HUES48 (cell line): ENCODE measurements around the gene ZSCAN5C.
"Not testable (repeated sequence)": the region's sequence is repeated elsewhere in the genome, so short reads cannot be mapped to it uniquely, and the experiment has no call there.

Experiments
- H3K27ac ChIP-seq: one replicate; pipeline ENCODE4 v1.7.0; 2013; ENCODE audit warnings: low read depth, low read length, inconsistent platforms
- H3K27me3 ChIP-seq: 2 replicates; pipeline ENCODE4 v1.6.1; 2013; ENCODE audit warnings: mild to moderate bottlenecking, low read length; ENCODE audit not compliant: control insufficient read depth, insufficient read depth
- H3K36me3 ChIP-seq: 2 replicates; pipeline ENCODE4 v1.6.1; 2013; ENCODE audit warnings: low read length; ENCODE audit not compliant: control insufficient read depth, insufficient read depth
- H3K4me1 ChIP-seq: 2 replicates; pipeline ENCODE4 v1.6.1; 2013; ENCODE audit warnings: mild to moderate bottlenecking, low read length; ENCODE audit not compliant: control insufficient read depth, insufficient read depth
- H3K4me3 ChIP-seq: 2 replicates; pipeline ENCODE4 v1.5.1; 2013; ENCODE audit warnings: mild to moderate bottlenecking, low read depth, low read length
- H3K9ac ChIP-seq: 2 replicates; pipeline ENCODE4 v1.6.1; 2013; ENCODE audit warnings: mild to moderate bottlenecking, low read depth, low read length, moderate library complexity
- H3K9me3 ChIP-seq: 2 replicates; pipeline ENCODE4 v1.6.1; 2013; ENCODE audit warnings: low read length; ENCODE audit not compliant: control insufficient read depth, insufficient read depth

The ZSCAN5C gene

DNA sequence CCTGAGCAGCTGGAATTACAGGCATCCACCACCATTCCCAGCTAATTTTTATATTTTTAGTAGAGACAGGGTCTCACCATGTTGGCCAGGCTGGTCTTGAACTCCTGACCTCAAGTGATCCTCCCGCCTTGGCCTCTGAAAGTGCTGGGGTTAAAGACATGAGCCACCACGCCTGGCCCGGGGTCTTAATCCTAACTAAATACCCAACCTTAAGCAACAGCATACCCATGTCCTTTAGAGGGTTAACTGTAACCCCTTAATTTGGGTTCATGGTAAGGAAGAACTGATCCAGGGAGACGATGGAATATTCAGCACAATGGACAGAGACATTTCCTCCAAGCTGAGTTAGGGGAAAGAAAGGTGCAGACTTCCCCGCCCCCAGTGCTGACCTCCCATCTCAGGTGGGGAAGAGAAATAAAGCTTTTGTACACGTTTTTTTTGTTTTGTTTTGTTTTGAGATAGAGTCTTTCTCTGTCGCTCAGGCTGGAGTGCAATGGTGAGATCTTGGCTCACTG lies 35.0 kb upstream of the ZSCAN5C start:
- no peaks in the 10 kb centered on the region for H3K27me3 ChIP-seq
- no peaks in the 10 kb centered on the region for H3K4me1 ChIP-seq
- no peak overlapping the region for H3K4me3 ChIP-seq
- no peak overlapping the region for H3K9ac ChIP-seq
- no peaks in the 10 kb centered on the region for H3K36me3 ChIP-seq
- no peak overlapping the region for H3K27ac ChIP-seq
- H3K9me3 ChIP-seq: no peaks in the 10 kb centered on the region

GRCh38 chr19:56170261-56170660 lies 31.8 kb upstream of the ZSCAN5C start:
- no peaks in the 10 kb centered on the region for H3K9me3 ChIP-seq
- no peak overlapping the region for H3K4me3 ChIP-seq
- no peaks in the 10 kb centered on the region for H3K4me1 ChIP-seq
- H3K27me3 ChIP-seq: no peaks in the 10 kb centered on the region
- H3K9ac ChIP-seq: no peak overlapping the region
- H3K36me3 ChIP-seq: no peaks in the 10 kb centered on the region
- H3K27ac ChIP-seq: no peak overlapping the region

DNA sequence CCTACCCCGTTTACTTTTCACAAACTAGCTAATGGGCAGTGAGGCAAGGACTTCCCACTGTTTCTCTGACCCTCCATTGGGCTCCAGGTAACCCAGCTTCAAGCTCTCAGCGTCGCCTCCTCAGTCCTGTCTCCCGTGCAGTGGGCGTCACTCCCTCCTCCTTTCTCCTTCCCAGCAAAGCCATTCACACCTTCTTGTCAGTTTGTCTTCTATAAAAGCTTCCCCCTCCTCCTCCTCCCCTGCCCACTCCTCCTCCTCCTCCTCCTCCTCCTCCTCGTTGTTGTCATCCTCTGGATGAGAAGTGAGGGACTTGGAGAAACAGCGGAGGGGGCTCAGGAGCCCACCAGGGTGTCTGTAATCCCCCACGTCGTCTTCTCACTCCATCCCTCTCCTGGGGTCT lies 28.0 kb upstream of the ZSCAN5C start:
- peaks cover 3% of the 10 kb centered on the region; the same call in 1 of the 2 replicates for H3K4me1 ChIP-seq
- no peaks in the 10 kb centered on the region for H3K9me3 ChIP-seq
- H3K4me3 ChIP-seq: no peak overlapping the region
- H3K9ac ChIP-seq: no peak overlapping the region
- H3K27me3 ChIP-seq: no peaks in the 10 kb centered on the region
- H3K27ac ChIP-seq: no peak overlapping the region
- no peaks in the 10 kb centered on the region for H3K36me3 ChIP-seq

DNA sequence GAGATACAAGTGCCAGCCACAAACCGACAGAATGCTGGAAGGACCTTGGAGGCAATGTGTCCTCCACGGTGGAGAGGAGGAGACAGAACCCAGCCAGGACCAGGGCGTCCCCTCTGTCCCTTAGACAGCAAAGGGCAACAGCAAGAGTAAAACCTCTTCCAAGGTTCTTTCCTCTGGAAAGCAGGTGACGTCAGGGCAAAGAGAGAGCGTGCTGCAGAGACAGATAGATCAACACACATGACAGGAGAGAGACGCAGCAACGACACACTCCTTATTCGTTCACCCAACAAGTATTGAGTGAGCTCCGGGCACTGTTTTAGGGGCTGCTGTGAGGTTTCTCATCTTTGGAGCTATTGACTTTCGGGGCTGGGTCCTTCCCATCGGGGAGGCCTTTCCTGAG lies 27.5 kb upstream of the ZSCAN5C start:
- H3K4me3 ChIP-seq: no peak overlapping the region
- peaks cover 3% of the 10 kb centered on the region; the same call in 1 of the 2 replicates for H3K4me1 ChIP-seq
- no peaks in the 10 kb centered on the region for H3K27me3 ChIP-seq
- no peak overlapping the region for H3K27ac ChIP-seq
- no peak overlapping the region for H3K9ac ChIP-seq
- H3K36me3 ChIP-seq: no peaks in the 10 kb centered on the region
- no peaks in the 10 kb centered on the region for H3K9me3 ChIP-seq

DNA sequence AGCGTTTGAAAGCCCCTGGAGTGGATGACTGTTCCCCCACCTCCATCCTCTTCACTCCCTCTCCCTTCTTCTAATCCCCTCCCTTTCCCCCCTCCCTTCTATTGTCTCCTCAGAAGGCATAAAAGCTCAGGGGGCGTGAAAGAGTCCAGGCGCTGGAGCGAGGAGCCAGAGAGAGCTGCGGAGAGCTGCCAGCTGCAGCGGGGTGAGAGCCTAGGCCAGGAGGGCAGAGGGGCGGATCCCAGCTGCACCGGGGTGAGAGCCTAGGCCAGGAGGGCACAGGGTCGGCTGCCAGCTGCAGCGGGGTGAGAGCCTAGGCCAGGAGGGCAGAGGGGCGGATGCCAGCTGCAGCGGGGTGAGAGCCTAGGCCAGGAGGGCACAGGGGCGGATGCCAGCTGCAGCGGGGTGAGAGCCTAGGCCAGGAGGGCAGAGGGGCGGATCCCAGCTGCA lies 26.2 kb upstream of the ZSCAN5C start, which contains the start of gene GALP:
TSS of gene GALP (plus strand) at position 148 of the 447 bp plus-strand sequence. CDS start 1,101 bp downstream, outside the sequence.
- not testable (repeated sequence) for H3K4me3 ChIP-seq, H3K9ac ChIP-seq, H3K36me3 ChIP-seq, H3K9me3 ChIP-seq, H3K27ac ChIP-seq, H3K4me1 ChIP-seq, H3K27me3 ChIP-seq

DNA sequence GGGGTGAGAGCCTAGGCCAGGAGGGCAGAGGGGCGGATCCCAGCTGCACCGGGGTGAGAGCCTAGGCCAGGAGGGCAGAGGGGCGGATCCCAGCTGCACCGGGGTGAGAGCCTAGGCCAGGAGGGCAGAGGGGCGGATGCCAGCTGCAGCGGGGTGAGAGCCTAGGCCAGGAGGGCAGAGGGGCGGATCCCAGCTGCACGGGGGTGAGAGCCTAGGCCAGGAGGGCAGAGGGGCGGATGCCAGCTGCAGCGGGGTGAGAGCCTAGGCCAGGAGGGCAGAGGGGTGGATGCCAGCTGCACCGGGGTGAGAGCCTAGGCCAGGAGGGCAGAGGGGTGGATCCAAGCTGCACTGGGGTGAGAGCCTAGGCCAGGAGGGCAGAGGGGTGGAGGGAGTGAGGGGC lies 25.8 kb upstream of the ZSCAN5C start:
- not testable (repeated sequence) for H3K9ac ChIP-seq, H3K4me3 ChIP-seq, H3K9me3 ChIP-seq, H3K4me1 ChIP-seq, H3K27ac ChIP-seq, H3K27me3 ChIP-seq, H3K36me3 ChIP-seq

DNA sequence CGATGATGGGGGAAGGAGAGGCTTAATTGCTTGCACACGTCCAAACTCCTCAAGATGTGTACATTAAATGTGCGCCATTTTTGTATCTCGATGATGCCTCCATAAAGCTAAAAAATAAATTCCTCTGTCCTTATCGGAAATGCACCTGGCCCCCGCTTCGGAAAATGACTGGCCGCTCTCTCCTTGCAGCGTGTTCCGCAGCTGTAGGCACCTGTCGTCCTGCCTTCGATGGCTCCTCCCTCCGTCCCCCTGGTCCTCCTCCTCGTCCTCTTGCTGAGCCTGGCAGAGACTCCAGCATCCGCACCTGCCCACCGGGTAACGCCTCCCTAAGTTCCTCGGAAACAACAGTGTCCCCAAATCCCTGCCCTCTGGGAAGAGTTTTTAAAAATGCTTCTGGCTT lies 25.2 kb upstream of the ZSCAN5C start:
- no peak overlapping the region for H3K9ac ChIP-seq
- no peak overlapping the region for H3K4me3 ChIP-seq
- no peaks in the 10 kb centered on the region for H3K9me3 ChIP-seq
- H3K36me3 ChIP-seq: no peaks in the 10 kb centered on the region
- no peak overlapping the region for H3K27ac ChIP-seq
- H3K4me1 ChIP-seq: peaks cover 3% of the 10 kb centered on the region; the same call in 1 of the 2 replicates
- H3K27me3 ChIP-seq: no peaks in the 10 kb centered on the region

- H3K27ac ChIP-seq: no peak overlapping the region
- no peak overlapping the region for H3K9ac ChIP-seq
- no peak overlapping the region for H3K4me3 ChIP-seq
- peaks cover 3% of the 10 kb centered on the region; the same call in 1 of the 2 replicates for H3K4me1 ChIP-seq
- no peaks in the 10 kb centered on the region for H3K9me3 ChIP-seq
- no peaks in the 10 kb centered on the region for H3K27me3 ChIP-seq
- no peaks in the 10 kb centered on the region for H3K36me3 ChIP-seq
Observed at GRCh38 chr19:56177564-56178243, 24.4 kb upstream of the ZSCAN5C start.

DNA sequence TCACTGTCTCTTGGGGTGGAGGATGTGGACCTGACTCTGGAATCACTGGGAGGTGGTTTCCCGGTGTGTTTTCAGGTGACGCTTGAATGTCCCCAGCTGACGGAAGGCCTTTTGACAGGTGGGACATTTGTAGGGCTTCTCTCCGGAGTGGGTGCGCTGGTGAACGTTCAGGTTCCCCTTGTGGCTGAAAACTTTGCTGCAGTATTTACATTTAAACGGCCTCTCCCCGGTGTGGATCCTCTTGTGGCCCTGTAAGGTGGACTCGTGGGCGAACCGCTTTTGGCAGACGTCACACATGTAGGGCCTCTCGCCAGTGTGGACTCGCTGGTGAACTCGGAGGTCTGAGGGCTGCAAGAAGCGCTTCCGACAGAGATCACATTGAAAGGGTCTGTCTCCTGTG lies 12.3 kb upstream of the ZSCAN5C start:
- Histone ChIP-seq H3K4me1 (no peaks in the 10 kb centered on the region), H3K27me3 (no peaks in the 10 kb centered on the region), H3K4me3 (no peak overlapping the region), H3K9ac (no peak overlapping the region), H3K36me3 (no peaks in the 10 kb centered on the region), H3K27ac (no peak overlapping the region), H3K9me3 (no peaks in the 10 kb centered on the region)

DNA sequence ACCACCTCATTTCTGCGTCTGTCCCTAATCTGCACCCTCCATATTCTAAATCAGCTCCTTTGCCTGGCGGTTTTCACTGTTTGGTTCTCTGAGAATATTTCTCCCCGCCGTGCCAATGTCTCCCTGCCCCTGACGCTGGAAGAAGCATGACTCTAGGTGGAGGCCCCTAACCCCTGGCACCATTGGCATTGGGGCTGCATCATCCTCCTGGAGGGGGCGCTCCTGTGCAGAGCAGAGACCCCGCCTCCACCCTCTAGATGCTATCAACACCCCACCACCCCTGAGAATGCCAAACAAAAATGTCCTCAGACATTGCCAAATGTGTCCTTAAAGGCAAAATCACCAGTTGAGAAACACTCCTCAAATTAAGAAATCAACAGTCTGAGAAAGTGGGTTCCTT lies 11.0 kb upstream of the ZSCAN5C start:
- H3K9ac ChIP-seq: no peak overlapping the region
- H3K9me3 ChIP-seq: no peaks in the 10 kb centered on the region
- no peak overlapping the region for H3K27ac ChIP-seq
- H3K4me1 ChIP-seq: no peaks in the 10 kb centered on the region
- no peaks in the 10 kb centered on the region for H3K36me3 ChIP-seq
- no peaks in the 10 kb centered on the region for H3K27me3 ChIP-seq
- H3K4me3 ChIP-seq: no peak overlapping the region

DNA sequence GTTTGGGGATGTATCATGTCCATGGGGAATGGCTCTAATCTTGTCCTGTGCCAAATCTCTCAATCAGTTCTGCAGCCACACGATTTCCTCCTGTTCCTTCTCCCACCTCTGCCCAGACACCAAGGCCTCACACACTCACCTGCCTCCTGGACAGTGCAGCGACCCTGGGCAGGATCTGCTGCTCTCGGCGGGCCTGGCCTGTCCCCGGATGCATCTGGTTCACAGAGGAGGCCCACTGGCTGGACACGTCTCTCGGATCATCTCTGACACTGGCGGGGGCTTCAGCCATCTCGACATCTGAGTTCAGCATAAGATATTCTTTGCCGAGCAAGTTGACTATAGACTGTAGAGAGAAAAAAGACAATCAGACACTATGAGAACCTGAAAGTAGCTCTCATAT lies 10.4 kb upstream of the ZSCAN5C start:
- Histone ChIP-seq H3K4me3 (no peak overlapping the region), H3K9ac (no peak overlapping the region), H3K36me3 (no peaks in the 10 kb centered on the region), H3K4me1 (no peaks in the 10 kb centered on the region), H3K9me3 (no peaks in the 10 kb centered on the region), H3K27me3 (no peaks in the 10 kb centered on the region), H3K27ac (no peak overlapping the region)
